BJ (cell line): Measurements from ENCODE around the gene RALGDS. TPM values are rescaled to one million over a fixed set of nuclear protein-coding genes. Genes with fewer than 3 reads are reported as not detected.

Experiments used
- CTCF ChIA-PET: fragments of 350-600 bp; formaldehyde crosslinking; extraction: SDS; loops from one replicate; lab custom pipeline; 2021; ENCODE audit warnings: antibody characterized with exemption, inconsistent platforms; lab: Yijun Ruan, JAX
- POLR2A ChIA-PET: fragments of 300-600 bp; sonication (Branson Sonifier 250); formaldehyde crosslinking; extraction: SDS; loops from one replicate; lab custom pipeline; 2021; ENCODE audit warnings: antibody characterized with exemption; lab: Charles Lee
- DNase-seq: peaks from one replicate; pipeline ENCODE4 v3.0.0-alpha.2; 2011; ENCODE audit warnings: low read depth
- H3K27me3 ChIP-seq: 2 replicates; pipeline ENCODE4 v1.6.0; 2011; ENCODE audit warnings: low read length; ENCODE audit not compliant: control insufficient read depth, insufficient read depth
- H3K36me3 ChIP-seq: 2 replicates; pipeline ENCODE4 v1.5.1; 2011; ENCODE audit warnings: low read length; ENCODE audit not compliant: control insufficient read depth, insufficient read depth
- H3K4me3 ChIP-seq: 2 replicates; pipeline ENCODE4 v1.5.1; 2011; ENCODE audit warnings: low read depth, mild to moderate bottlenecking, control low read depth, low read length
- polyA plus RNA-seq: library from polyadenylated mRNA; depleted of rRNA; stranded (reverse); fragments of >200 nt; gene quantifications from 2 replicates; pipeline ENCODE4 v1.2.3, GENCODE V29; 2011
- TF ChIP-seq, protein P1 (sequence below): IDR thresholded peaks from 2 replicates; pipeline ENCODE4 v1.5.1; 2011; ENCODE audit warnings: low read depth, mild to moderate bottlenecking, control low read depth, inconsistent platforms, low read length, moderate library complexity; ENCODE audit not compliant: insufficient read depth

Gene RALGDS
- polyA plus RNA-seq, 1 experiment, result 25.1 TPM

DNA sequence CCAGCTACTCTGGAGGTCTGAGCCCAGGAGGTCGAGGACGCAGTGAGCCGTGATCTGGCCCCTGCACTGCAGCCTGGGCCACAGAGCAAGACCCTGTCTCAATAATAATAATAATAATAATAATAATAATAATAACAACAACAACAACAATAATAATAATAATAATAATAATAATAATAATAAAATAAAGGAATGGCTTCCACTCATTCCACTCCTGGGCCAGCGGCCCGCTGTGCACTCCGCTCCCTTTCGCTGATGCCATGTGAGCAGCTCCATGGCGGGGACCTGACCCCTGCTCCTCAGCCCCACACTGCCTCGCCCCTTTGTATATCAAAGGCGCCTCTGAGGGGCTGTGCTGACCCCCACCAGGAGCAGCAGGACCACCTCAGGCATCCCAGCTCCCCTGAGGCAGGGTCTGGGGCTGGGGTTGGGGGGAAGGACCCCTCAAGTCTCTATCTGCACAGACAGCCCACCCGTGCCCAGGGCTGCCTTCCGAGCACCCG, 22.6 kb upstream of the RALGDS start:
- POLR2A ChIA-PET, result interaction anchor here (1.5 kb wide), 1 partner anchor 113 kb away, joined by 7 read pairs; the partner anchor contains the start of gene GTF3C5
- Histone ChIP-seq H3K36me3 (no peaks in the 10 kb centered on the region; the same call in 1 of the 2 replicates), H3K27me3 (no peaks in the 10 kb centered on the region), H3K4me3 (no peak overlapping the region)
- CTCF ChIA-PET, result interaction anchor here (0.6 to 11.8 kb wide), 30 partner anchors 10 to 797 kb away, joined by 3 to 505 read pairs (median 6); partner anchors contain the start of genes GFI1B, GTF3C5 and RALGDS
- TF ChIP-seq, protein P1, sequence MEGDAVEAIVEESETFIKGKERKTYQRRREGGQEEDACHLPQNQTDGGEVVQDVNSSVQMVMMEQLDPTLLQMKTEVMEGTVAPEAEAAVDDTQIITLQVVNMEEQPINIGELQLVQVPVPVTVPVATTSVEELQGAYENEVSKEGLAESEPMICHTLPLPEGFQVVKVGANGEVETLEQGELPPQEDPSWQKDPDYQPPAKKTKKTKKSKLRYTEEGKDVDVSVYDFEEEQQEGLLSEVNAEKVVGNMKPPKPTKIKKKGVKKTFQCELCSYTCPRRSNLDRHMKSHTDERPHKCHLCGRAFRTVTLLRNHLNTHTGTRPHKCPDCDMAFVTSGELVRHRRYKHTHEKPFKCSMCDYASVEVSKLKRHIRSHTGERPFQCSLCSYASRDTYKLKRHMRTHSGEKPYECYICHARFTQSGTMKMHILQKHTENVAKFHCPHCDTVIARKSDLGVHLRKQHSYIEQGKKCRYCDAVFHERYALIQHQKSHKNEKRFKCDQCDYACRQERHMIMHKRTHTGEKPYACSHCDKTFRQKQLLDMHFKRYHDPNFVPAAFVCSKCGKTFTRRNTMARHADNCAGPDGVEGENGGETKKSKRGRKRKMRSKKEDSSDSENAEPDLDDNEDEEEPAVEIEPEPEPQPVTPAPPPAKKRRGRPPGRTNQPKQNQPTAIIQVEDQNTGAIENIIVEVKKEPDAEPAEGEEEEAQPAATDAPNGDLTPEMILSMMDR, result no peak
- DNase-seq, result no peak

DNA sequence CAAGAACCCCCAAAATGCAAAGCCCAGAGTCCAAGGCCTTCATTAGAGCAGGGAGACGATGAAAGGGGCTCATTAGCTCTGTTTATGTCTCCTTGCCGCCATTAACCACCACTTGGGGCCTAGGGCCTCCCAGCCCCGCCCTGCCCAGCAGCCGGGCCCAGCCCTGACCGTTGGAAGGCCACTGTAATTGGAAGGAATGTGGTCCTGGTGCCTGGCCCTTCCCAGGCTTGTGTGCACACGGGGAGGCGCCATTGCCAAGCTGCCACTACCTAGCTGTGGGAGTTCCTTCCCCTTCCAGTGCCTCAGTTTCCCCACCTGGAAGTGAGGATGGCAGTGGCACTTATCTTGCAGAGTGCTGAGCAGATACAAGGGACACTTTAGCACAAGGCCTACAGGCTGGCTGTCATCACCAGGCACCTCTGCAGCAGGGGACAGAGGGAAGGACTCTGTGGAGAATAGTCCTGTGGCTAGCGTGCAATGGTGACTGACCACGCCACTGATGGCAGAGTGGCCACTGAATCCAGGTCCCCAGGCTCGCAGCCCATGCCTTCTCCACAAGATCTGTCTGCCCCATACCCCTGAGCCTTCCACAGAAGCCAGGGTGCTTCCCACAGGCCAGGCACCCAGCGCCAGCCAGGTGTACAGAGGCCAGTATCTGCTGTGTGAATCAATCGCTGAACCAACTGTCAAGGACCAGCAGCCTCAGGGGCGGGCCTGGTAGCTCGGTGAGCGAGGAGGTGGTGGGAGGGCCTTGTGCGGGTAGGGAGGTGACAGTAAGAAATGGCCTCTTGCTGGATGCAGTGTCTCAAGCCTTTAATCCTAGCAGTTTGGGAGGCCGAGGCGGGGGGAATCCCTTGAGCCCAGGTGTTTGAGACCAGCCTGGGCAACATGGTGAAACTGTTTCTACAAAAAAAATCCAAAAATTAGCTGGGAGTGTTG, 21.9 kb upstream of the RALGDS start:
- H3K27me3 ChIP-seq, result no peaks in the 10 kb centered on the region
- DNase-seq, result no peak
- ChIA-PET POLR2A (no interaction called here), CTCF (interaction anchor here (0.7 to 11.8 kb wide), 13 partner anchors 9 to 297 kb away, joined by 3 to 505 read pairs (median 17); partner anchors contain the start of genes GTF3C5 and RALGDS)
- TF ChIP-seq, protein P1, result no peak
- no peak overlapping the region for H3K4me3 ChIP-seq
- no peaks in the 10 kb centered on the region; the same call in 1 of the 2 replicates for H3K36me3 ChIP-seq

DNA sequence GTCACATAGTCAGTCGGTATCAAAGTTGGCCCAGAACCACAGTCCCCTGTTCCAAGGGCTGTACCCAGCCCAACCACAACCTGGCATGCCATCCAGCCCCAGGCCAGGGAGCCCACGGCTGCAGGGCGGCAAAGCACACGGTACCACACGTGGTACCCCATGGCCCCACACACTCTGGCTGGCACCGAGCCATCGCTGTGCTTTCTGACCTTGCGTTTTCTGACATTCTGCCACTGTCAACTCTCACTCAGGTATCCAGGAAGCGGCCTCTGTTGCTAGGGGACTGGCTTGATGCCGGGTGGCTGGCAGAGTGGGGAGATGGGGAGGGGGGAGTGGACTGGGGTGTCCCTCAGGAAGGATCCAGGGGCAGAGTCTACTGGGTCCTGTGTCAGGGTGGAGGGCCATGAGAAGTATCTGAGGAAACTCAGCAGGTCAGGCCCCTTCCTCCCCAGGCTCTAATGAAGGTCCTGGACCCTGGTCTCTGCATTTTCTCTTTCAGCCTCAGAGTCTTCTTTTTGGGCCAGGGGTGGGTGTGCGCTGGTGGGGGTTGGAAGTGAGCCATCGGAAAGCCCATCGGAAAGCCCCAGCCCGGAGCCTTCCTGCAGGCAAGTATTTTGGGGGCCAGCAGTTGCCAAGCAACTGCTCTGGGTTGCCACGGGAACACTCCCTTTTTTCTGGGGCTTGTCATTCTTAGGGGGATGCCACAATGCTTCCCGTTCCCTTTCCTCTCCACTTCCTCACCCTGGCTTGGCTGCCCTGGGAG, 21.0 kb upstream of the RALGDS start:
- Histone ChIP-seq H3K4me3 (no peak overlapping the region), H3K27me3 (no peaks in the 10 kb centered on the region), H3K36me3 (no peaks in the 10 kb centered on the region; the same call in none of the 2 replicates)
- POLR2A ChIA-PET, result no interaction called here
- CTCF ChIA-PET, result interaction anchor here (0.9 to 11.8 kb wide), 3 partner anchors 31 to 93 kb away, joined by 3 to 505 read pairs (median 21); partner anchors contain the start of gene RALGDS
- TF ChIP-seq, protein P1, result no peak
- no peak for DNase-seq

DNA sequence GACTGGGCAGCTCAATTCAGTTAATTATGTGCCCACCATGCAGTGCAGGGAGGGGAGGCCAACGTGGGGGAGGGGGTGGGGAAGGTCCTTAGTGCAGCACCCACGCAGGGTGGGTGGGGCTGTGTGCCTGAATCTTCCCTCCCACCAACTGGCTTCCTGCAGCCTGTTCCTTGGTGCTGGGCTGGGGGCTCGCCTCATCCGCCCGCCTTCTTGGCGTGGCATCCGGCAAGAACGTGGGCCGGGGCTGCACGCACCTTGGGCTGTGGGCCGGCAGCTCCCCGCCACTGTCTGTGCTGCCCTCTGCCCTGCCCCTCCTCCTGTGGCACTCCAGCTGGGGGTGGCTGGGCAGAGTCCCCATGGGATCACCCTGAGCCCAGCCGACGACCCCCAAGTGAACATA, 19.6 kb upstream of the RALGDS start:
- CTCF ChIA-PET, result no interaction called here

More for the DNA sequence above, 19.6 kb upstream of the RALGDS start:
- TF ChIP-seq, protein P1, result no peak
- H3K27me3 ChIP-seq, result no peaks in the 10 kb centered on the region
- POLR2A ChIA-PET, result no interaction called here
- no peak for DNase-seq
- no peaks in the 10 kb centered on the region; the same call in none of the 2 replicates for H3K36me3 ChIP-seq
- no peak overlapping the region for H3K4me3 ChIP-seq
